ENCODE measurements around the gene PRKCA. TPM values are rescaled to one million over a fixed set of nuclear protein-coding genes. Genes with fewer than 3 reads are reported as not detected.

PRKCA gene
- total RNA-seq, 4 donors from 2014 or later, result 26.0 to 89.0 (median 32.8) TPM

GRCh38 chr17:66675991-66676371 lies 373.6 kb downstream of the PRKCA start:
- peak; percentile 8 for ATAC-seq
- TF ChIP-seq EP300 (IDR thresholded peaks at IDR 0.05) (no peak), POLR2AphosphoS5 (IDR thresholded peaks at IDR 0.05) (no peak), POLR2A (IDR thresholded peaks at IDR 0.05) (no peak)
- TF ChIP-seq, protein P1, sequence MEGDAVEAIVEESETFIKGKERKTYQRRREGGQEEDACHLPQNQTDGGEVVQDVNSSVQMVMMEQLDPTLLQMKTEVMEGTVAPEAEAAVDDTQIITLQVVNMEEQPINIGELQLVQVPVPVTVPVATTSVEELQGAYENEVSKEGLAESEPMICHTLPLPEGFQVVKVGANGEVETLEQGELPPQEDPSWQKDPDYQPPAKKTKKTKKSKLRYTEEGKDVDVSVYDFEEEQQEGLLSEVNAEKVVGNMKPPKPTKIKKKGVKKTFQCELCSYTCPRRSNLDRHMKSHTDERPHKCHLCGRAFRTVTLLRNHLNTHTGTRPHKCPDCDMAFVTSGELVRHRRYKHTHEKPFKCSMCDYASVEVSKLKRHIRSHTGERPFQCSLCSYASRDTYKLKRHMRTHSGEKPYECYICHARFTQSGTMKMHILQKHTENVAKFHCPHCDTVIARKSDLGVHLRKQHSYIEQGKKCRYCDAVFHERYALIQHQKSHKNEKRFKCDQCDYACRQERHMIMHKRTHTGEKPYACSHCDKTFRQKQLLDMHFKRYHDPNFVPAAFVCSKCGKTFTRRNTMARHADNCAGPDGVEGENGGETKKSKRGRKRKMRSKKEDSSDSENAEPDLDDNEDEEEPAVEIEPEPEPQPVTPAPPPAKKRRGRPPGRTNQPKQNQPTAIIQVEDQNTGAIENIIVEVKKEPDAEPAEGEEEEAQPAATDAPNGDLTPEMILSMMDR (IDR thresholded peaks at IDR 0.05), result no peak
- H3K4me3 ChIP-seq, result no peak overlapping the region
- peaks cover 0 to 4% (median 0%) of the 10 kb centered on the region in 3 donors for H3K9me3 ChIP-seq
- WGBS, 2 donors (ENCODE audit: low coverage in 1 of 2), result 61 to 86% methylated on average over 4 to 14 of the region's 17 CpGs
- H3K27me3 ChIP-seq, result no peaks in the 10 kb centered on the region
- peaks cover 0 to 29% (median 0%) of the 10 kb centered on the region in 3 donors for H3K4me1 ChIP-seq
- no peaks in the 10 kb centered on the region for H3K36me3 ChIP-seq
- peak overlapping the region in 2 of 4 donors; percentile 24 to 45 for H3K27ac ChIP-seq

DNA sequence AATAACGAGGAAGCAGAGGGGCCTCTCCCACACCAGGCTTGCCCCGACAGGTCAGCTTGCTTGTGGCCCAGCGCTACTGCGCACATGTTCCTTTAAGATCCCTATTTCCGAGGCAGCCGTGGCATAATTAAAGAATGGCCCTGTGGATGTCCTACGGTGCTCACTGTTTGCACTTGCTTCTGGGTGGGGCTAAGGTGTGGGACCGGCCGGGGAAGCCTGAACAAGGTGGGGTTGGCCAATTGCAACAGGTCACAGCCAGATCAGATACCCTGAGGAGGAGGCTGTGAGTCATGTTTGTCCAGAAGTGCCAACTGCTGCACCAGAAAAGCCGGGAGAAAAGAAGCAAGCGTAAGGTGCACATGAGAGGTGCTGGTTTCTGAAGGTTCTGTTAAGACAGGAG lies 374.0 kb downstream of the PRKCA start:
- Histone ChIP-seq H3K27ac (peak overlapping the region in 1 of 4 donors; percentile 35), H3K4me1 (peaks cover 0 to 26% (median 0%) of the 10 kb centered on the region in 3 donors), H3K27me3 (no peaks in the 10 kb centered on the region), H3K9me3 (peaks cover 0 to 4% (median 0%) of the 10 kb centered on the region in 3 donors), H3K4me3 (no peak overlapping the region), H3K36me3 (no peaks in the 10 kb centered on the region)
- TF ChIP-seq POLR2A (IDR thresholded peaks at IDR 0.05), result no peak
- TF ChIP-seq, protein P1 (IDR thresholded peaks at IDR 0.05), result no peak
- no peak for TF ChIP-seq POLR2AphosphoS5 (IDR thresholded peaks at IDR 0.05)
- ATAC-seq, result no peak
- 80 to 92% methylated on average over 2 to 9 of the region's 11 CpGs for WGBS, 2 donors (ENCODE audit: low coverage in 1 of 2)

GRCh38 chr17:66677201-66677981 lies 375.0 kb downstream of the PRKCA start:
- peak overlapping the region in 1 of 4 donors; percentile 35 for H3K27ac ChIP-seq
- WGBS, 2 donors (ENCODE audit: low coverage in 1 of 2), result 86 to 92% methylated on average over 1 to 12 of the region's 13 CpGs

DNA sequence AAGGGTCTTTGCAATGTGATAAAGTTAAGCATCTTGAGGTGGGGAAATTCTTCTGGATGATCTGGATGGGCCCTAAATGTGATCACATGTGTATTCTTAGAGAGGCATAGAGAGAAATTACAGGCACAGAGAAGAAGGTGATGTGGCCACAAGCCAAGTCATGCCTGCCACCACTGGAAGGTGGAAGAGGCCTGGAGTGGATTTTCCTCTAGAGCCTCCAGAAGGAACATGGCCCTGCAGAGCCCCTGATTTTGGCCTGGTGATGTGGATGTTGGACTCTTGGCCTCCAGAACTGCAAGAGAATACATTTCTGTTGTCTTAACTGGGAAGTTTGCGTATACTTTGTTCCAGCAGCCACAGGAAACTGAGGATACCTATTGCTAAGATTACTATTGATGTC lies 375.6 kb downstream of the PRKCA start:
- no peak for ATAC-seq
- Histone ChIP-seq H3K4me1 (peaks cover 0 to 25% (median 0%) of the 10 kb centered on the region in 3 donors), H3K9me3 (peaks cover 0 to 4% (median 0%) of the 10 kb centered on the region in 3 donors), H3K27me3 (no peaks in the 10 kb centered on the region), H3K27ac (no peak overlapping the region), H3K36me3 (no peaks in the 10 kb centered on the region), H3K4me3 (no peak overlapping the region)
- TF ChIP-seq, protein P1 (IDR thresholded peaks at IDR 0.05), result no peak
- 100% methylated on average over 1 of the region's 1 CpG; no CpG with 5 or more reads in 1 of the 2 donors for WGBS, 2 donors (ENCODE audit: low coverage in 1 of 2)

More at GRCh38 chr17:66677201-66677981, 375.0 kb downstream of the PRKCA start:
- Histone ChIP-seq H3K4me3 (no peak overlapping the region), H3K27me3 (no peaks in the 10 kb centered on the region), H3K4me1 (peaks cover 0 to 26% (median 0%) of the 10 kb centered on the region in 3 donors), H3K9me3 (peaks cover 0 to 4% (median 0%) of the 10 kb centered on the region in 3 donors), H3K36me3 (no peaks in the 10 kb centered on the region)
- no peak for ATAC-seq
- TF ChIP-seq POLR2AphosphoS5 (IDR thresholded peaks at IDR 0.05), result no peak
- TF ChIP-seq EP300 (IDR thresholded peaks at IDR 0.05), result no peak
- TF ChIP-seq, protein P1 (IDR thresholded peaks at IDR 0.05), result no peak
- no peak for TF ChIP-seq POLR2A (IDR thresholded peaks at IDR 0.05)

DNA sequence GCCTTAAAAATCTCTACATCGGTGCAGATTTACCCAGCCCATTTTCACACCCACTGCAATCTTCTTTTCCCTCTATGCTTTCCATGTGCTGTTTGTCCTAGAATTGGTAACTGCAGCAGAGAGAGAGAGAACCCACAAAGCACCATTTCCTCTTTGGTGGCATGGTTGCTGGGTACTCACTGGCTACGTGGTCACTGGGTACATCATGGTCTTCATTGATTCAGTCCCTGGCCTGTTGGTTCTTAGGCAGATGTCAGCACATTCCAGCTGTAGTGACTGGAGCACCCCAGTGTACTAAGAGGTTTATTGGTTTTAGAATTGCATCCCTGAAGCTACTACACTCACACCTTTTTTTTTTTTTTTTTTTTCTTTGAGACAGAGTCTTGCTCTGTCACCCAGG lies 376.4 kb downstream of the PRKCA start:
- no peak for ATAC-seq
- WGBS, 2 donors (ENCODE audit: low coverage in 1 of 2), result 80 to 100% methylated on average over 2 of the region's 2 CpGs
- H3K36me3 ChIP-seq, result no peaks in the 10 kb centered on the region
- H3K4me1 ChIP-seq, result peaks cover 0 to 20% (median 0%) of the 10 kb centered on the region in 3 donors
- no peak overlapping the region for H3K4me3 ChIP-seq
- TF ChIP-seq POLR2A (IDR thresholded peaks at IDR 0.05) (no peak), EP300 (IDR thresholded peaks at IDR 0.05) (no peak), POLR2AphosphoS5 (IDR thresholded peaks at IDR 0.05) (no peak)
- TF ChIP-seq, protein P1 (IDR thresholded peaks at IDR 0.05), result no peak
- H3K27me3 ChIP-seq, result no peaks in the 10 kb centered on the region
- peaks cover 0 to 4% (median 0%) of the 10 kb centered on the region in 3 donors for H3K9me3 ChIP-seq
- H3K27ac ChIP-seq, result no peak overlapping the region

Measured in gastroesophageal sphincter (tissue), 4 donors.